Activated CD8-positive, alpha-beta memory T cell treated with anti-CD3 and anti-CD28 coated beads, Interleukin-2, amount 50 U/mL, for 4 hours (primary cell): ENCODE measurements around the gene PTAFR.
"Not testable (repeated sequence)": the region's sequence is repeated elsewhere in the genome, so short reads cannot be mapped to it uniquely, and the experiment has no call there.

Source experiments
- DNase-seq: peaks from one replicate; pipeline ENCODE4 v3.0.0-alpha.2; 2020

The PTAFR gene

GRCh38 chr1:28143496-28144202 lies 32.8 kb downstream of the PTAFR start:
- DNase-seq, result no peak

GRCh38 chr1:28141685-28142084 lies 34.8 kb downstream of the PTAFR start:
- DNase-seq, result no peak

- not testable (repeated sequence) for DNase-seq
Measured at GRCh38 chr1:28139866-28140265, 36.6 kb downstream of the PTAFR start.

- no peak for DNase-seq
Measured at GRCh38 chr1:28139025-28139712, 37.3 kb downstream of the PTAFR start.

- no peak for DNase-seq
Measured at GRCh38 chr1:28136922-28137613, 39.4 kb downstream of the PTAFR start.

- DNase-seq, result no peak
Measured at GRCh38 chr1:28136169-28136921, 40.1 kb downstream of the PTAFR start.

- DNase-seq, result no peak
Measured at GRCh38 chr1:28135371-28136168, 40.9 kb downstream of the PTAFR start.

- no peak for DNase-seq
Measured at GRCh38 chr1:28134651-28135207, 41.8 kb downstream of the PTAFR start.

GRCh38 chr1:28132171-28133167 lies 44.0 kb downstream of the PTAFR start:
- no peak for DNase-seq

GRCh38 chr1:28130901-28131300 lies 45.6 kb downstream of the PTAFR start:
- DNase-seq, result no peak

- no peak for DNase-seq
Measured at GRCh38 chr1:28129150-28129549, 47.3 kb downstream of the PTAFR start.

GRCh38 chr1:28127617-28128257 lies 48.8 kb downstream of the PTAFR start:
- DNase-seq, result no peak

- no peak for DNase-seq
Measured at GRCh38 chr1:28126783-28127490, 49.6 kb downstream of the PTAFR start.

- DNase-seq, result no peak
Measured at GRCh38 chr1:28126212-28126611, 50.3 kb downstream of the PTAFR start.

GRCh38 chr1:28123461-28123961 lies 53.0 kb downstream of the PTAFR start:
- no peak for DNase-seq

- no peak for DNase-seq
Measured at GRCh38 chr1:28122183-28122582, 54.3 kb downstream of the PTAFR start.

- no peak for DNase-seq
Measured at GRCh38 chr1:28119556-28119955, 56.9 kb downstream of the PTAFR start.

- no peak for DNase-seq
Measured at GRCh38 chr1:28118640-28119307, 57.7 kb downstream of the PTAFR start.

GRCh38 chr1:28115267-28115666 lies 61.2 kb downstream of the PTAFR start:
- DNase-seq, result peak; percentile 23
